GM21515 (cell line): ENCODE data around the gene ANGPTL4.
"Not testable (repeated sequence)": the region's sequence is repeated elsewhere in the genome, so short reads cannot be mapped to it uniquely, and the experiment has no call there.

Experiments used
- ATAC-seq: cut with Tn5 transposase; IDR thresholded peaks from one replicate; pipeline ENCODE4 v1.9.1; 2021; ENCODE audit not compliant: unreplicated experiment

ANGPTL4 gene, protein sequence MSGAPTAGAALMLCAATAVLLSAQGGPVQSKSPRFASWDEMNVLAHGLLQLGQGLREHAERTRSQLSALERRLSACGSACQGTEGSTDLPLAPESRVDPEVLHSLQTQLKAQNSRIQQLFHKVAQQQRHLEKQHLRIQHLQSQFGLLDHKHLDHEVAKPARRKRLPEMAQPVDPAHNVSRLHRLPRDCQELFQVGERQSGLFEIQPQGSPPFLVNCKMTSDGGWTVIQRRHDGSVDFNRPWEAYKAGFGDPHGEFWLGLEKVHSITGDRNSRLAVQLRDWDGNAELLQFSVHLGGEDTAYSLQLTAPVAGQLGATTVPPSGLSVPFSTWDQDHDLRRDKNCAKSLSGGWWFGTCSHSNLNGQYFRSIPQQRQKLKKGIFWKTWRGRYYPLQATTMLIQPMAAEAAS

DNA sequence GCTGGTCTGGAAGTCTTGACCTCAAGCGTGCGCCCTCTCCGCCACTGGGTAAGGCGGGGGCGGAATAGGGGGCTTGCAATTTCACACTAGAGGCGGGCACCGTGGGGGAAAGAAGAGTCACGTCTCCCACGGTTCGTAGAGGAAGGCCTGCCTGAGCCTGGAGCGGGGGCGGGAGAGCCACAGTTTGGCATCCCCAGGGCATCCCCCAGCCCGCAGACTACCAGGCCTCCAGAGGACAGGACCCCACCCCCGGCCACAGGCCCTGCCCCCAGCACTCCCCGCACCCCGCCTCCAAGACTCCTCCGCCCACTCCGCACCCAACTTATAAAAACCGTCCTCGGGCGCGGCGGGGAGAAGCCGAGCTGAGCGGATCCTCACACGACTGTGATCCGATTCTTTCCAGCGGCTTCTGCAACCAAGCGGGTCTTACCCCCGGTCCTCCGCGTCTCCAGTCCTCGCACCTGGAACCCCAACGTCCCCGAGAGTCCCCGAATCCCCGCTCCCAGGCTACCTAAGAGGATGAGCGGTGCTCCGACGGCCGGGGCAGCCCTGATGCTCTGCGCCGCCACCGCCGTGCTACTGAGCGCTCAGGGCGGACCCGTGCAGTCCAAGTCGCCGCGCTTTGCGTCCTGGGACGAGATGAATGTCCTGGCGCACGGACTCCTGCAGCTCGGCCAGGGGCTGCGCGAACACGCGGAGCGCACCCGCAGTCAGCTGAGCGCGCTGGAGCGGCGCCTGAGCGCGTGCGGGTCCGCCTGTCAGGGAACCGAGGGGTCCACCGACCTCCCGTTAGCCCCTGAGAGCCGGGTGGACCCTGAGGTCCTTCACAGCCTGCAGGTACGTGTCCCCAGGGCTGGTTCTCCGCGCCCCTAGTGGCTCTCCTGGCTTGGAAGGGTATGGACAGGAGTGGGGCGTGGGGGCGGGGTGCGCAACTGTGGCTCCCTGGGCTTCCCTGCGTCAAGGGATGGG is at the start of gene ANGPTL4:
Gene ANGPTL4 (plus strand): TSS at position 353 of the 969 bp plus-strand sequence. CDS start 167 bp downstream, at position 520.
- ATAC-seq = no peak

DNA sequence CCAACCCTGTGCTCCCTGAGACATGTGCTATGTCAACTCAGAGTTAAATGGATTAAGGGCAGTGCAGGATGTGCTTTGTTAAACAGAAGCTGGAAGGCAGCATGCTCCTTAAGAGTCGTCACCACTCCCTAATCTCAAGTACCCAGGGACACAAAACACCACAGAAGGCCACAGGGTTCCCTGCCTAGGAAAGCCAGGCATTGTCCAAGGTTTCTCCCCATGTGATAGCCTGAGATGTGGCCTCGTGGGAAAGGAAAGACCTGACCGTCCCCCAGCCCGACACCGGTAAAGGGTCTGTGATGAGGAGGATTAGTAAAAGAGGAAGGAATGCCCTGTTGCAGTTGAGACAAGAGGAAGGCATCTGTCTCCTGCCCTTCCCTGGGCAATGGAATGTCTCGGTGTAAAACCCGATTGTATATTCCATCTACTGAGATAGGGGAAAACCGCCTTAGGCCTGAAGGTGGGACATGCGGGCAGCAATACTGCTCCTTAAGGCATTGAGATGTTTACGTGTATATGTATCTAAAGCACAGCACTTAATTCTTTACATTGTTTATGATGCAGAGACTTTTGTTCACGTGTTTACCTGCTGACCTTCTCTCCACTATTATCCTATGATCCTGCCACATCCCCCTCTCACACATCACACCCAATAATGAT is 48.8 kb upstream of the ANGPTL4 start:
- ATAC-seq = not testable (repeated sequence)

DNA sequence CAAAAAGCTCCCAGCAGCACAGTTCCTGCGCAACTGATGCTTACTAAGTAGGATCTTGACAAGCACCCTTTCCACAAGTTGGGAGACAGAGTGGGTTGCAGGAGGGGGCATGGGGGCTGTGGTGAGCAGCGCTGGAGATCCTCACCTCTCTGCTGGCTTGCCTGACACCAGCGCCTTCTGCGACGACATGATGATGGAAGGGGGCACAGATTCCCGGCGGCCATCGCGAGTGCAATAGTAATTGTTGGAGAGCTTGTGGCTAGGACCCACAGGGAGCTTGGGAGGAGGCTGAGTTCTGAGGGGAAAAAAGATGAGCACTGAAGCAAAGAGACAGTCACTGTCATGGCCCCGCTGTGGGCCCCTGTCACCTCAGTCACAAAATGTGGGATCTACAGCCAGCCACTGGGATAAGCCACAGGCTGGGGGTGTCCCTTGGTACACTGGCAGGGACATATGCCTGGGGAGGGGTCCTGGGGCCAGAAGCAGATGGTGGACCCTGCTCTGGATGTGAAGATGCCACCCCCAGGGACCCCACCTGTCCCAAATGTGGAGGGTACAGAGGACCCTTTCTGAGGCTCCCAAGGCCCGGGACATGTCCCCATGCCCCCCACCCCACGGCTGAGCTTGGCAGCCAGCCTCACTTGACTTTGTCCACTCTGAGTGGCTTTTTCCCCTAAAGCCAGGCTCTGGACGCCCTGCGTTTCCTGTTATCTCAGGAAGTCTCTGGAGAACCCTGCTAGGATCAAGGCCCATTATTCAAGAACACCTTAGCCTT is 47.4 kb upstream of the ANGPTL4 start:
- no peak for ATAC-seq

DNA sequence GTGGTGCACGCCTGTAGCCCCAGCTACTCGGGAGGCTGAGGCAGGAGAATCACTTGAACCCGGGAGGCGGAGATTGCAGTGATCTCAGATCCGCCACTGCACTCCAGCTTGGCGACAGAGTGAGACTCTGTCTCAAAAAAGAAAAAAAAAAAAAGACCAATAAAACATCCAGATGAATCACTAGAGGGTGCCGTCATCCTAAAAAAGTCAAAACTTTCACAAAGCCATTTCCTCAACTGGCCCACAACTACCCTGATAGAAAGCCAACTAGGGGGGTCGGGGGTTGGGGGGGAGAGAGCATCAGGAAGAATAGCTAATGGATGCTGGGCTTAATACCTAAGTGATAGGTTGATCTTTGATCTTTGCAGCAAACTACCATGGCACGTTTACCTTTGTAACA is 45.1 kb upstream of the ANGPTL4 start:
- not testable (repeated sequence) for ATAC-seq

DNA sequence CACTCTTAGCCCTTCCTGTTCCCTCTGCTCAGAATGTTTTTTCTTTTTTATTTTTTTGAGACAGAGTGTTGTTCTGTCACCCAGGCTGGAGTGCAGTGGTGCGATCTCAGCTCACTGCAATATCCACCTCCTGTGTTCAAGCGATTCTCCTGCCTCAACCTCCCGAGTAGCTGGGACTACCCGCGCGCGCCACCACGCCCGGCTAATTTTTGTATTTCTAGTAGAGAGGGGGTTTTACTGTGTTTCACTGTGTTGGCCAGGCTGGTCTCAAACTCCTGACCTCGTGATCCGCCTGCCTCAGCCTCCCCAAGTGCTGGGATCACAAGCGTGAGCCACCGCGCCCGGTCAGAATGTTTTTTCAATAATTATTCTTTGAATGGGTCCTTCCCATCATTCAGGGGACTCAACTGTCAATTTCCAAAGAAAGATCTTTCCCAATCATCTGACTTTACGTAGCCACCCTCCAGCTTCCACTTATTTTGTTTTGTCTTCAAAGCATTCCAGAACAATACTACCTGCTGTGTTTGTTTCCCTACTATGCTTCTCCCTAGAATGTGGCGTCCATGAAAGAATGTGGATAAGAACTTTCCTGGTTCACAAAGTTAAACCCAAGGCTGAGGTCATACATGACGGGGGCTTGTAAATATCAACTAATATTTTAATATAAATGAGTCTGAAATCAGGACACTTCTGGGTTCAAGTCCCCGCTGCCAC is 44.0 kb upstream of the ANGPTL4 start:
- no peak for ATAC-seq

DNA sequence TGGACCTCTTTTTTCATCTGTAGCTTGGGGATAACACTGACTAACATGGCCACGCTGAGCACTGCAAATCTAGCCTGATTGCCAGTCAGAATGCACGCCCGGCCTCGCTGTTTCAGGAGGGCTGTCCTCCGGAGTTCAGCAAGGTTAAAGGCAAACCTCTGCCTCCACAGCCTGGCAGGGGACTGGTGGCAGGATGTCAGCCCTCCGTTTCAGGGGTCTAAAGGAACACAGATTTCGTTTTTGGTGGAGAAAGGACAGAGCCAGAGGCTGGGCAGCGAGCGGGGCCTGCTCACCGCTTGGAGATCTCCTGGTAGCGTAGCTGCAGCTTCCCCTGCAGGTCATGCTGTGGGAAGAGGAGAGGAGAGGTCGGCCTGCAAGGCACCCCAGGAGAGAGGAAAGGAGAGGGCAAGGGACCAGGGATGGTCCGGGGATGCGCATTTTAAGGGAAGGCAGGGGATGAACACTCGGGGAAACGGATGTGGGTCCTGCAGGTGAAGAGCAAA is 43.3 kb upstream of the ANGPTL4 start:
- peak; percentile 2 for ATAC-seq

DNA sequence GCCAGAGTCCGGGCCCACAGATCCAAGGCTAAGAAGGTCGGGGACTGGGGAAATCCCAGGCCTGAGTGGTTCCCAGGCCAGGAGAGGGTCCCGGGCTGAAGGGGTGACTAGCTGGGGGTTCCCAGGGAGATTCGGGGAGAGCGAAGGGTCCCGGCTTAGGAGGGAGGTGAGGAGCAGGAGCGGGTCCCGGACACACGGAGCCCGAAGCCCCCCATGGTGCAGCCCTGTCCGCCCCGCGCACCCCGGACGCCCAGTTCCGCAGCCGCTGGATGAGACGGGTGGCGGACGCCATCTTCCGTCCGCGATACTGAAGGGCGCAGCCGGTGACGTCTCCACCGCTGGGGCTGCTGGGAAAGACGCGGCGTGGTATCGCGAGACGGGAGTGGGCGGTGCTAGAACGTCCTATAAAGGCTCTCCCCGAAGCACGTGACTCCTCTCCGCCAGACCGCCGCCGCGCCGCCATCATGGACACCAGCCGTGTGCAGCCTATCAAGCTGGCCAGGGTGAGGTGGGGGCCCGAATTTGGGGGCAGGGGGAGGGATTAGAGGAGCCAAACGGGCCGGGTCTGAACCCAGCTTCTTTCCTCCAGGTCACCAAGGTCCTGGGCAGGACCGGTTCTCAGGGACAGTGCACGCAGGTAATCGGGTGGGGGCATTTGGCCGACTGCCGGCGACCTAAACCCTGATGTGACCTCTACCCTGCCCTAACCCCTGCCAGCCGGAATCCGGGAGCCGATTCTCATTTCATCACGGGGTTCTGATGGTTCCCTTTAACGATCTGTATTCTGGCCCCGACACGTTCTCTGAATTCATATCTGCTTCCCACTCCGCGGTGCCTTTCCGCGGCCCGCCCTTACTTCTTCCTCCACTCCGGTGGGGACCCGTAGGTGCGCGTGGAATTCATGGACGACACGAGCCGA is 42.6 kb upstream of the ANGPTL4 start, which contains the start of the genes NDUFA7 and RPS28:
Gene NDUFA7 (minus strand): TSS at position 309 of the 919 bp plus-strand sequence. CDS start 17 bp downstream, at position 292.
Gene RPS28 (plus strand): TSS at position 430 of the 919 bp plus-strand sequence. CDS start 35 bp downstream, at position 465.
- ATAC-seq = peak; percentile 80

DNA sequence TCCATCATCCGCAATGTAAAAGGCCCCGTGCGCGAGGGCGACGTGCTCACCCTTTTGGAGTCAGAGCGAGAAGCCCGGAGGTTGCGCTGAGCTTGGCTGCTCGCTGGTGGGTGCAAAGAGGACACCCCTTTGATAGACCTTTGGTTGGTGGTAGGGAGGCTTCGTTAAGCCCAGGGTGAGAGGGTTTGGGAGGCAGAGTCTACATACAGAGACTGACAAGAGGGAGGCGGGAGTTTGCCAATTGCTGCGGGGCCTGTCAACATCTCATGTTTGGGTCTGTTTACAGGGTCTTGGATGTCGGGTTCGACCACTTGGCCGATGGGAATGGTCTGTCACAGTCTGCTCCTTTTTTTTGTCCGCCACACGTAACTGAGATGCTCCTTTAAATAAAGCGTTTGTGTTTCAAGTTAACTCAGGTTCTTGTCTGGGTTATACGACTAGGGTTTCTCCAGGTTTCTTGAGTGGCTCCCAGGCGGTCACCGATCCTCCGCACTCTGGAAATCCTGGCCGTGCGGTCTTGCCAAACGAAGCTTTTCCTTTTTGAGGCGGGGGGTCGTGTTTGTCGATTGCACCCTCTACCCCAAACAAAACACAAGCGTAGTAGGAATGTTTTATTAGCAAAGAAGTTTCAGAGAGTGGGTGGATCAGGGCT is 41.8 kb upstream of the ANGPTL4 start:
- ATAC-seq = no peak

DNA sequence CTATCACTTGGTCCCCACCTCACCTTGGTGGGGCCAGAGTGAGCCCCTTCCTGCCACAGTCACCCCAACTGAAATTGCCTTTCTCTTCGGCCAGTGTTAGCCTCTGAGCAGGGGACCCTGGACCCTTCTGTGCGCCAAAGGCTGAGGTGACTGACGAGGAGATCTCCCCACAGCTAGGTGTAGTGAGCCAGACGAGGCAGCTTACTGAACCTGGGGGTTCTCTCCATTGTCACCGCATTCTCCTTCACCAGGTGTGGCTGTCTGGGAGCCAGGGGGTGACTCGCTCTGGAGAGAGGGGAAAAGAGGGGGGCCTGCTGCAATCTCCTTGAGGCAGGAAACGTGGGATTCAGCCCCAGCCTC is 41.3 kb upstream of the ANGPTL4 start:
- no peak for ATAC-seq

DNA sequence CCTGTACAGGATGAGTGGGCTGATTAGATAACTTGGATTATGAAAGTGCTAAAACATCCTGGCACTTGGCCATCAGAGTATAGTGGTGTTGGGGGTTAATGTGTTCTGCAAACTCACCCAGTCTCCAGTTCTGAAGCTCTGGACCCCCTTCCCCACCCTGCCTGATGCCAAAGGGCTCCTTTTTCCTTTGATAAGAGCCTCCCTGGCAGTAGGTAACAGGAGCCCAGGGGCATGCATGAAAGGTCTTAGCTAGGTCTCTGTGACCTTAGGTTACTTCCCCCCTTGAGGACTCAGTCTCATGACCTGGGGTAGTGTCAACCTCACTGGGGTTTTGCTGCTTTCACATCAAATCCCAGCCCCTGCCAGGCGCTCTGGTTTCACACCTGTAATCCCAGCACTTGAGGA is 40.2 kb upstream of the ANGPTL4 start:
- no peak for ATAC-seq

DNA sequence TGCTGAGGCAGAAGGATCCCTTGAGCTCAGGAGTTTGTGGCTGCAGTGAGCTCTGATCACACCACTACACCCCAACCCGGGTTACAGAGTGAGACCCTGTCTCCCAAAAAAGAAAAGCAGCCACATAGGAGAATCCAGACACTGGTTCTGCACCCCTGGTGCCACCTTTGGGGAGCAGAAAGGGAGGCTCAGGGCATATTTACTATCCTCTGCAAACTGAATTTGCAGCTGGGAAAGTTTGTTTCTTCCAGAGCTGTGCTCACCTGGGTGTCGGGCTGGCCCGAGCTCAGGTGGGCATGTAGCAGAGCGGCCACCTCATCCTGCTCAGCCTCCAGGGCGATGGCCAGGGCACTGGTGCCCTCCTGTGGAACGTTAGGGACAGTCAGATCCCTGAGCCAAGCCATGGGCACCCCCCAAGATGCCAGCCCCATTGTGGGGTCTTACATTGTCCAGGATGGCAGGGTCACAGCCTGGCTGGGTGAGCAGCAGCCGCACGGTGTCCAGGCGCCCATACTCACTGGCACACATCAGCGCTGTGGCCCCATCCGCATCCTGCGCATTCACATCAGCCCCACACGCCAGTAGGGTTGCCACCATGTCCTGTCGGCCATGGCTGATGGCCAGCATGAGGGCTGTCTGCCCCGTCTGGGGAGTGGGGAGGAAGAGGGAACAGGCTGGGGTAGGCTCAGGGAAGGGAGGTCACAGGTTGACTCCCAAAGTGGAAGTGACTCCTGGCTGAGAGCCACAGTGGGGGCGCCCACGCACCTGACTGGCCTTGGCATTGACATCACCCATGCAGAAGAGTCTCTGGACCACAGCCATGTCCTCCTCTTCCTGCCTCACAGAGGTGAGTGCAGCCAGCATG is 39.5 kb upstream of the ANGPTL4 start:
- no peak for ATAC-seq

DNA sequence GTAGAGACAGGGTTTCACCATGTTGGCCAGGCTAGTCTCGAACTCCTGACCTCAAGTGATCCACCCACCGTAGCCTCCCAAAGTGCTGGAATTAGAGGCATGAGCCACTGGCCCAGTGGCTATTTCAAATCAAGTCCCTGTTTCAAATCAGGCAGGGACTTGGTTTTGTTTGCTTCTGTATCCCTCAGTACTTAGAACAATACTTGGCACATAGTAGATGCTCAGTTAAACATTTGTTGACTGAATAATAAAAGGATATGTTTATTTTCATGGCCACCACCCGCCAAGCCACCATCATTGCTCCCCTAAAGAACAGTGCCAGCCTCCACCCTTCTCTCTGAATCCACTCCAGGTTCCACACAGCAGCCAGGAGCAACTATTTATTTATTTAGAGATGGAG is 38.5 kb upstream of the ANGPTL4 start:
- no peak for ATAC-seq

DNA sequence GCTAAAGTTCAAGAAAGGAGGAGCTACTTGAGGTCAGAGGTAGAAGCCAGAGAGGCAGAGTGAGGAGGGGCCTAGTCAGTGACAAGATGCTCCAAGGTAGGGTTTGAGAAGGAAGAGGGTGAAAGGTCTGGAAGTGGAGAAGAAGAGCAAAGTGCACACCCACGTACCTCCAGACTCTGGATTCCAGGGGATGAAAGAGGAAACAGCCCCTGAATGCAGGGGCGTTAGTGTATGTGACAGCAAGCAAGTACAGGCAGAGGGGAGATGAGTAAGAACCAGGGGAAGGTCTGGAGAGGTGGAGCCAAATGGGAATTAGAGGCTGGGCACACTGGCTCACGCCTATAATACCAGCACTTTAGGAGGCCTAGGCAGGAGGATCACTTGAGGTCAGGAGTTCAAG is 34.0 kb upstream of the ANGPTL4 start:
- ATAC-seq = no peak

DNA sequence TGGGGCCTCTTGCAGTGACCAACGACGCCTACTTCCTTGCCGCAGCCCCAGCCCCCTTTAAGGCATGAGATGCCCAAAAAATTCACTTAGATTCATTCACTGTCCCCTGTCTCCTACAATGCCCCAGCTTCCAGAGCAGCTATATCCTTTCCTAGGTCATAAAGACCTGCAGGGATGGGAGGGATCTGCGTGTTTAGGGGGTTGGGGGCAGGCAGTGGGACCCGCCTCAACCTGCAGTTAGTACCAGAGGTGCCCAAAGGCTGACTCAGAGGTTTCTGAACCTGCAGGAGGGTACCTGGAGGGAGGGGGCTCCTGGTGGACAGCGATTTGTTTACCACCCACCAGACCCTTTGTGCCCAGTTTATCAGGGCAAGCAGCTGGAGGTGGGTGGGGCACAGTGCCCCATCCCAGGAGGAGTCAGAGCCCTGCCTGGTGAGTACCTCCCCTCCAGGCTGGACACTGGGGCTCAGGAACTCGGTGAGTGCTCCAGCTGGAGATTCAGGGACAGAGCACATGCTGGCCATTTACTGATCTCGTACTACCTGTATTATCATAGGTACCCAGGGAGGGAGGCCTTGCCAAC is 32.6 kb upstream of the ANGPTL4 start:
- no peak for ATAC-seq

DNA sequence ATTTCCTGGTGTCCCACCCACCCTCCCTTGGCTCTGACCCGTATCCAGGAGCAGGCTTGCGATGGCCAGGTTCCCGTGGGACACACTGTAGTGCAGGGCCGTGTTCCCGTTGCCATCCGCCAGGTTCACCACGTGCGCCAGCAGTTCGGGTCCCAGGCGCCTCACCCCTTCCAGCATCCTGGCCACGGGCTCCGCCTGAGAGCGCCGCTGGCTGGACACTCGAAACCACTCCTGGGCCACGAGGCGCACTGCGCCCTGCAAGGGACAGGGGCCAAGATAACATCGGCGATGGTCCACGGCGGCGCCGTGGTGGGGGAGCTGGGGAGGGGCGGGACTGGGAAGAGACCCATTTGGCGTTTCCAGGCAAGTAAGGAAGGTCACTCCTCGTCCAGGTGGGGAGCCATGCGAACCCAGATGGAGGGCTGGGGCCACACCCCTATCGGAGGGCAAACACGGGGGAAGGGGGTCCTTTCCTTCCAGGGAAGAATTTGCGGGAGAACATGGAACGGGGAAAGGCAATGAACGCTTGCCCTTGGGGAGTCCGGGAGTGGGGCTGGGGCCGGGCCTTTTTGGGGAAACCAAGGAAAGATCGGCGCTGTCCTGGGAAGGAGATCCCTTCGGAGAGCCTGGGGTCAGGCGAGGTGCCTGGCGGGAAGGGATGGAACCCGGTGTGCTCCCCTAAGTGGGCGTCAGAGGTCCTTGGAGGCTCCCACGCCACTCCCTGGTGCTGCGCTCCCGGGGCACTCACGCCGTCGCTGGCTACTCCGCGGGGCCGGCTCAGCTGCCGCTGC is 30.8 kb upstream of the ANGPTL4 start:
- ATAC-seq = no peak
